HL-60/S4 treated with phorbol 12-myristate 13-acetate at 8.2 ng/mL for 4 days and 3 days (cell line): ENCODE measurements around the gene CEP290.
"Not testable (repeated sequence)": the region's sequence is repeated elsewhere in the genome, so short reads cannot be mapped to it uniquely, and the experiment has no call there.

Experiments used
- in situ Hi-C: fragments of 300-500 bp; cut with MboI; formaldehyde crosslinking; loops from 2 replicates; pipeline ENCODE4 v1.15.0; 2022; ENCODE audit warnings: low sequenced_read_pairs

CEP290 gene

GRCh38 chr12:88052686-88053085 lies 89.2 kb downstream of the CEP290 start:
- in situ Hi-C loops = no loop called here

GRCh38 chr12:88044035-88044434 lies 97.9 kb downstream of the CEP290 start:
- in situ Hi-C loops = no loop called here

- in situ Hi-C loops = no loop called here
These were observed 104.1 kb downstream of the CEP290 start for GRCh38 chr12:88037770-88038169.

GRCh38 chr12:88036353-88036965 lies 105.4 kb downstream of the CEP290 start:
- in situ Hi-C loops = no loop called here

GRCh38 chr12:88035907-88036289 lies 106.0 kb downstream of the CEP290 start:
- in situ Hi-C loops = no loop called here

- in situ Hi-C loops = no loop called here
These were observed 106.5 kb downstream of the CEP290 start for GRCh38 chr12:88035271-88035906.

- in situ Hi-C loops = not testable (repeated sequence)
These were observed 110.7 kb downstream of the CEP290 start for GRCh38 chr12:88031161-88031560.

- in situ Hi-C loops = no loop called here
These were observed 112.7 kb downstream of the CEP290 start, which contains the start of gene C12orf50 for GRCh38 chr12:88029093-88029665. C12orf50 (minus strand) TSS chr12:88029401; CDS start chr12:88026962, 2,439 bp downstream.

GRCh38 chr12:88026196-88026595 lies 115.7 kb downstream of the CEP290 start:
- in situ Hi-C loops = no loop called here

- in situ Hi-C loops = no loop called here
These were observed 123.9 kb downstream of the CEP290 start for GRCh38 chr12:88017964-88018363.

GRCh38 chr12:88015825-88016224 lies 126.1 kb downstream of the CEP290 start:
- in situ Hi-C loops = no loop called here

- in situ Hi-C loops = no loop called here
These were observed 130.1 kb downstream of the CEP290 start for GRCh38 chr12:88011755-88012154.

- in situ Hi-C loops = no loop called here
These were observed 135.5 kb downstream of the CEP290 start for GRCh38 chr12:88006351-88006750.

- in situ Hi-C loops = no loop called here
These were observed 140.6 kb downstream of the CEP290 start for GRCh38 chr12:88001327-88001726.
